GM10266 (cell line): ENCODE results near the gene ACIN1.

Experiments
- DNase-seq: peaks from one replicate; pipeline ENCODE4 v3.0.0; 2012; ENCODE audit errors: extremely low spot score
- CTCF ChIP-seq: IDR thresholded peaks from 2 replicates; pipeline ENCODE4 v1.5.1; 2012; ENCODE audit warnings: mild to moderate bottlenecking, low read depth; ENCODE audit not compliant: control insufficient read depth, insufficient read depth; ENCODE audit errors: missing control alignments

The ACIN1 gene

GRCh38 chr14:23089498-23090253 lies 5.3 kb downstream of the ACIN1 start:
- no peak for DNase-seq
- no peak for TF ChIP-seq CTCF

GRCh38 chr14:23086565-23086964 lies 8.4 kb downstream of the ACIN1 start:
- TF ChIP-seq CTCF = no peak
- no peak for DNase-seq

- TF ChIP-seq CTCF = no peak
- DNase-seq = no peak
These were observed 9.5 kb downstream of the ACIN1 start for GRCh38 chr14:23085458-23085857.

GRCh38 chr14:23080474-23080873 lies 14.5 kb downstream of the ACIN1 start:
- TF ChIP-seq CTCF = no peak
- DNase-seq = no peak

GRCh38 chr14:23079716-23080115 lies 15.2 kb downstream of the ACIN1 start:
- no peak for TF ChIP-seq CTCF

GRCh38 chr14:23078692-23079116 lies 16.2 kb downstream of the ACIN1 start:
- DNase-seq = no peak
- no peak for TF ChIP-seq CTCF

More at GRCh38 chr14:23079716-23080115, 15.2 kb downstream of the ACIN1 start:
- DNase-seq = no peak

GRCh38 chr14:23077962-23078361 lies 17.0 kb downstream of the ACIN1 start:
- DNase-seq = no peak
- no peak for TF ChIP-seq CTCF
